ENCODE measurements around the gene CLCN5. TPM values are rescaled to one million over a fixed set of nuclear protein-coding genes. Genes with fewer than 3 reads are reported as not detected.
A peak's percentile ranks its signal among the peaks of the same experiment; 100 is the strongest.

CLCN5 gene
- polyA plus RNA-seq (2013), result 2.2 TPM

- DNase-seq, result peak; percentile 93 to 97 (median 97)
- Histone ChIP-seq H3K27ac (ENCODE audit: insufficient read depth in 1 of 2, low read depth in 1 of 2, low read length in 2 of 2, poor library complexity in 1 of 2, severe bottlenecking in 2 of 2) (peak within 1 kb of the TSS in 1 of 2 experiments; percentile 52), H3K36me3 (ENCODE audit: control insufficient read depth in 4 of 4, insufficient read depth in 4 of 4, low read length in 3 of 4) (peaks cover 0 to 4% (median 0%) of the 10 kb centered on the region in 4 experiments), H3K4me3 (ENCODE audit: control insufficient read depth in 1 of 7, extremely low read depth in 1 of 7, insufficient read depth in 4 of 7, low read depth in 2 of 7, low read length in 6 of 7) (peak within 1 kb of the TSS; percentile 46 to 80 (median 69)), H3K9me3 (ENCODE audit: control extremely low read depth in 1 of 5, control insufficient read depth in 4 of 5, insufficient read depth in 2 of 5, low read depth in 1 of 5, low read length in 4 of 5) (no peaks in the 10 kb centered on the region), H3K27me3 (replicated peaks in 2 of 5; ENCODE audit: control insufficient read depth in 4 of 5, insufficient read depth in 5 of 5, low read length in 4 of 5) (peaks cover 0 to 11% (median 2%) of the 10 kb centered on the region in 5 experiments), H3K4me1 (ENCODE audit: control extremely low read depth in 1 of 4, control insufficient read depth in 4 of 4, insufficient read depth in 4 of 4, low read length in 3 of 4) (peaks cover 0 to 16% (median 2%) of the 10 kb centered on the region in 4 experiments)
- WGBS (ENCODE audit: insufficient coverage), result 31% methylated on average over 77 of the region's 83 CpGs
- POLR2A ChIA-PET, result interaction anchor here (0.6 kb wide), 2 partner anchors 25 to 38 kb away, joined by 3 read pairs; no protein-coding TSS in a partner anchor
- CTCF ChIA-PET, result interaction anchor here (1.2 to 2.0 kb wide), 5 partner anchors 39 to 178 kb away, joined by 3 to 21 read pairs (median 5); no protein-coding TSS in a partner anchor
These were observed at the start of gene CLCN5 for GRCh38 chrX:49922291-49923241. Gene CLCN5, plus strand, starts transcription at chrX:49922596. Its CDS starts 2,703 bp downstream, at chrX:49925299.

GRCh38 chrX:49876750-49877149, 45.6 kb upstream of the CLCN5 start:
- ChIA-PET POLR2A (no interaction called here), CTCF (interaction anchor here (0.8 to 3.9 kb wide), 2 partner anchors 37 to 1247 kb away, joined by 3 to 31 read pairs; no protein-coding TSS in a partner anchor)
- no peaks in the 10 kb centered on the region for H3K27me3 ChIP-seq (replicated peaks in 2 of 5; ENCODE audit: control insufficient read depth in 4 of 5, insufficient read depth in 5 of 5, low read length in 4 of 5)
- H3K36me3 ChIP-seq (ENCODE audit: control insufficient read depth in 4 of 4, insufficient read depth in 4 of 4, low read length in 3 of 4), result peaks cover 0 to 2% (median 0%) of the 10 kb centered on the region in 4 experiments
- H3K4me3 ChIP-seq (ENCODE audit: control insufficient read depth in 1 of 7, extremely low read depth in 1 of 7, insufficient read depth in 4 of 7, low read depth in 2 of 7, low read length in 6 of 7), result no peak overlapping the region
- H3K27ac ChIP-seq (ENCODE audit: insufficient read depth in 1 of 2, low read depth in 1 of 2, low read length in 2 of 2, poor library complexity in 1 of 2, severe bottlenecking in 2 of 2), result no peak overlapping the region
- no peaks in the 10 kb centered on the region for H3K9me3 ChIP-seq (ENCODE audit: control extremely low read depth in 1 of 5, control insufficient read depth in 4 of 5, insufficient read depth in 2 of 5, low read depth in 1 of 5, low read length in 4 of 5)
- peak; percentile 30 to 67 (median 63) for DNase-seq
- 10% methylated on average over 1 of the region's 3 CpGs for WGBS (ENCODE audit: insufficient coverage)
- H3K4me1 ChIP-seq (ENCODE audit: control extremely low read depth in 1 of 4, control insufficient read depth in 4 of 4, insufficient read depth in 4 of 4, low read length in 3 of 4), result peaks cover 0 to 26% (median 12%) of the 10 kb centered on the region in 4 experiments

GRCh38 chrX:49877397-49878101, 44.8 kb upstream of the CLCN5 start:
- no peak for DNase-seq
- ChIA-PET CTCF (interaction anchor here (0.8 to 3.9 kb wide), 5 partner anchors 9 to 1248 kb away, joined by 3 to 31 read pairs (median 6); no protein-coding TSS in a partner anchor), POLR2A (no interaction called here)
- Histone ChIP-seq H3K36me3 (ENCODE audit: control insufficient read depth in 4 of 4, insufficient read depth in 4 of 4, low read length in 3 of 4) (peaks cover 0 to 2% (median 0%) of the 10 kb centered on the region in 4 experiments), H3K4me1 (ENCODE audit: control extremely low read depth in 1 of 4, control insufficient read depth in 4 of 4, insufficient read depth in 4 of 4, low read length in 3 of 4) (peaks cover 0 to 26% (median 12%) of the 10 kb centered on the region in 4 experiments), H3K27me3 (replicated peaks in 2 of 5; ENCODE audit: control insufficient read depth in 4 of 5, insufficient read depth in 5 of 5, low read length in 4 of 5) (no peaks in the 10 kb centered on the region), H3K9me3 (ENCODE audit: control extremely low read depth in 1 of 5, control insufficient read depth in 4 of 5, insufficient read depth in 2 of 5, low read depth in 1 of 5, low read length in 4 of 5) (no peaks in the 10 kb centered on the region), H3K4me3 (ENCODE audit: control insufficient read depth in 1 of 7, extremely low read depth in 1 of 7, insufficient read depth in 4 of 7, low read depth in 2 of 7, low read length in 6 of 7) (no peak overlapping the region), H3K27ac (ENCODE audit: insufficient read depth in 1 of 2, low read depth in 1 of 2, low read length in 2 of 2, poor library complexity in 1 of 2, severe bottlenecking in 2 of 2) (peak overlapping the region in 1 of 2 experiments; percentile 32)
- 88% methylated on average over 4 of the region's 5 CpGs for WGBS (ENCODE audit: insufficient coverage)

GRCh38 chrX:49878128-49878833, 44.1 kb upstream of the CLCN5 start:
- H3K27me3 ChIP-seq (replicated peaks in 2 of 5; ENCODE audit: control insufficient read depth in 4 of 5, insufficient read depth in 5 of 5, low read length in 4 of 5), result no peaks in the 10 kb centered on the region
- ChIA-PET POLR2A (interaction anchor here (0.7 kb wide), 1 partner anchor 40 kb away, joined by 4 read pairs; no protein-coding TSS in a partner anchor), CTCF (interaction anchor here (1.2 to 3.9 kb wide), 4 partner anchors 9 to 587 kb away, joined by 3 to 31 read pairs (median 8); no protein-coding TSS in a partner anchor)
- no peaks in the 10 kb centered on the region for H3K9me3 ChIP-seq (ENCODE audit: control extremely low read depth in 1 of 5, control insufficient read depth in 4 of 5, insufficient read depth in 2 of 5, low read depth in 1 of 5, low read length in 4 of 5)
- peak in 1 of 3 donors; percentile 8 for DNase-seq
- H3K27ac ChIP-seq (ENCODE audit: insufficient read depth in 1 of 2, low read depth in 1 of 2, low read length in 2 of 2, poor library complexity in 1 of 2, severe bottlenecking in 2 of 2), result no peak overlapping the region
- peak overlapping the region in 5 of 7 experiments; percentile 48 to 82 (median 66) for H3K4me3 ChIP-seq (ENCODE audit: control insufficient read depth in 1 of 7, extremely low read depth in 1 of 7, insufficient read depth in 4 of 7, low read depth in 2 of 7, low read length in 6 of 7)
- H3K36me3 ChIP-seq (ENCODE audit: control insufficient read depth in 4 of 4, insufficient read depth in 4 of 4, low read length in 3 of 4), result peaks cover 0 to 2% (median 1%) of the 10 kb centered on the region in 4 experiments
- 52% methylated on average over 24 of the region's 28 CpGs for WGBS (ENCODE audit: insufficient coverage)
- peaks cover 0 to 26% (median 12%) of the 10 kb centered on the region in 4 experiments for H3K4me1 ChIP-seq (ENCODE audit: control extremely low read depth in 1 of 4, control insufficient read depth in 4 of 4, insufficient read depth in 4 of 4, low read length in 3 of 4)

- Histone ChIP-seq H3K27ac (ENCODE audit: insufficient read depth in 1 of 2, low read depth in 1 of 2, low read length in 2 of 2, poor library complexity in 1 of 2, severe bottlenecking in 2 of 2) (peak within 1 kb of the TSS in 1 of 2 experiments; percentile 51), H3K4me3 (ENCODE audit: control insufficient read depth in 1 of 7, extremely low read depth in 1 of 7, insufficient read depth in 4 of 7, low read depth in 2 of 7, low read length in 6 of 7) (peak within 1 kb of the TSS; percentile 30 to 82 (median 64)), H3K36me3 (ENCODE audit: control insufficient read depth in 4 of 4, insufficient read depth in 4 of 4, low read length in 3 of 4) (peaks cover 0 to 2% (median 1%) of the 10 kb centered on the region in 4 experiments), H3K27me3 (replicated peaks in 2 of 5; ENCODE audit: control insufficient read depth in 4 of 5, insufficient read depth in 5 of 5, low read length in 4 of 5) (no peaks in the 10 kb centered on the region), H3K4me1 (ENCODE audit: control extremely low read depth in 1 of 4, control insufficient read depth in 4 of 4, insufficient read depth in 4 of 4, low read length in 3 of 4) (peaks cover 0 to 26% (median 12%) of the 10 kb centered on the region in 4 experiments), H3K9me3 (ENCODE audit: control extremely low read depth in 1 of 5, control insufficient read depth in 4 of 5, insufficient read depth in 2 of 5, low read depth in 1 of 5, low read length in 4 of 5) (no peaks in the 10 kb centered on the region)
- WGBS (ENCODE audit: insufficient coverage), result 40% methylated on average over 44 of the region's 60 CpGs
- peak; percentile 79 to 94 (median 92) for DNase-seq
- CTCF ChIA-PET, result interaction anchor here (0.6 to 3.9 kb wide), 7 partner anchors 12 to 587 kb away, joined by 3 to 31 read pairs (median 4); no protein-coding TSS in a partner anchor
- POLR2A ChIA-PET, result interaction anchor here (0.7 kb wide), 1 partner anchor 40 kb away, joined by 4 read pairs; no protein-coding TSS in a partner anchor
These were observed 43.4 kb upstream of the CLCN5 start, which contains the start of gene USP27X for GRCh38 chrX:49878834-49879655. Gene USP27X, plus strand, starts transcription at chrX:49879484. Its CDS starts 824 bp downstream, at chrX:49880308.

Measured in common myeloid progenitor, CD34-positive (primary cell).